Gastroesophageal sphincter (tissue), 3 donors: ENCODE data around the gene MTMR6.

Source experiments
- POLR2A ChIP-seq, 2 donors: fragments of 450-650 bp; IDR thresholded peaks; one replicate each; pipeline ENCODE4 v1.6.1; 2017; ENCODE audit warnings: antibody characterized with exemption in 2 of 2, mild to moderate bottlenecking in 2 of 2, moderate library complexity in 1 of 2
- POLR2AphosphoS5 ChIP-seq: sonication (generic); formaldehyde crosslinking; IDR thresholded peaks from one replicate; pipeline ENCODE4 v1.6.1; 2017; ENCODE audit warnings: antibody characterized with exemption
- TF ChIP-seq, protein P1 (sequence below), 4 experiments: fragments of 200-600 bp in 2 of 4; fragments of 450-650 bp in 2 of 4; sonication (generic) in 1 of 4; IDR thresholded peaks; one replicate each; pipeline ENCODE4 v1.5.1; 2017 to 2019; ENCODE audit warnings: antibody characterized with exemption in 4 of 4, mild to moderate bottlenecking in 2 of 4, moderate library complexity in 2 of 4

DNA sequence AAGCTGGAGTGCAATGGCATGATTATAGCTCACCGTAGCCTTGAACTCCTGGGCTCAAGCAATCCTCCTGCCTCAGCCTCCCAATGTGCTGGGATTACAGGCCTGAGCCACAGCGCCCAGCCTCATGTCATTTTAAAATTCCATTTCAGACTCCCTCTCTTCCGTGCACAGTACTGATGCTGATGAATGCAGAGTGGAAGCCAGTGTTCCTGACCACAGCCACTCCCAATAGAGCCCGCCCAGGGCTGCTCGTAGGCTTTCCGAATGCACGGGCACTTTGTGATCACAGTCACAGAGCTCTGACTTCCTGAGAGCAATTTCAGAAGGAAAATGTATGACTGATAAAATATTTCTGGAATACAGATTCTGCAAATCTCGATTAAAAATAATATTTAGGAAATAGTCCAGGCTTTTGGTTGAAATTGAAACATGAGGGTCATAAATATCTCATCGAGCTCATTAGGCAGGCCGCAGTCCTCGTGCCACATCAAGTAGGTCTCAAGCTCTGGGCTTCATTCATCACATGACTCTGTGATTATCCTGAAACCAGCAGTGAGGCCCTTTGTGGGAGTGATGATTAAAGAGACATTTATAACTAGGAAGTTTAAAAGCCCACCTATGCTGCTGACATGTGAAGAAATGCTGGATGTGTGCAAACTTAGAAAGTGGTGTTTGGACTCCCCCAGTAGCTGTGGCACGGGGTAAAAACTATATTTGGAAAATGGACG lies 76.3 kb downstream of the MTMR6 start:
- TF ChIP-seq, protein P1, sequence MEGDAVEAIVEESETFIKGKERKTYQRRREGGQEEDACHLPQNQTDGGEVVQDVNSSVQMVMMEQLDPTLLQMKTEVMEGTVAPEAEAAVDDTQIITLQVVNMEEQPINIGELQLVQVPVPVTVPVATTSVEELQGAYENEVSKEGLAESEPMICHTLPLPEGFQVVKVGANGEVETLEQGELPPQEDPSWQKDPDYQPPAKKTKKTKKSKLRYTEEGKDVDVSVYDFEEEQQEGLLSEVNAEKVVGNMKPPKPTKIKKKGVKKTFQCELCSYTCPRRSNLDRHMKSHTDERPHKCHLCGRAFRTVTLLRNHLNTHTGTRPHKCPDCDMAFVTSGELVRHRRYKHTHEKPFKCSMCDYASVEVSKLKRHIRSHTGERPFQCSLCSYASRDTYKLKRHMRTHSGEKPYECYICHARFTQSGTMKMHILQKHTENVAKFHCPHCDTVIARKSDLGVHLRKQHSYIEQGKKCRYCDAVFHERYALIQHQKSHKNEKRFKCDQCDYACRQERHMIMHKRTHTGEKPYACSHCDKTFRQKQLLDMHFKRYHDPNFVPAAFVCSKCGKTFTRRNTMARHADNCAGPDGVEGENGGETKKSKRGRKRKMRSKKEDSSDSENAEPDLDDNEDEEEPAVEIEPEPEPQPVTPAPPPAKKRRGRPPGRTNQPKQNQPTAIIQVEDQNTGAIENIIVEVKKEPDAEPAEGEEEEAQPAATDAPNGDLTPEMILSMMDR (IDR thresholded peaks at IDR 0.05), result no peak
- TF ChIP-seq POLR2AphosphoS5, result no peak
- no peak for TF ChIP-seq POLR2A (IDR thresholded peaks at IDR 0.05)
